ENCODE results near the gene MARCOL.
"Not testable (repeated sequence)": the region's sequence is repeated elsewhere in the genome, so short reads cannot be mapped to it uniquely, and the experiment has no call there.

Gene MARCOL

DNA sequence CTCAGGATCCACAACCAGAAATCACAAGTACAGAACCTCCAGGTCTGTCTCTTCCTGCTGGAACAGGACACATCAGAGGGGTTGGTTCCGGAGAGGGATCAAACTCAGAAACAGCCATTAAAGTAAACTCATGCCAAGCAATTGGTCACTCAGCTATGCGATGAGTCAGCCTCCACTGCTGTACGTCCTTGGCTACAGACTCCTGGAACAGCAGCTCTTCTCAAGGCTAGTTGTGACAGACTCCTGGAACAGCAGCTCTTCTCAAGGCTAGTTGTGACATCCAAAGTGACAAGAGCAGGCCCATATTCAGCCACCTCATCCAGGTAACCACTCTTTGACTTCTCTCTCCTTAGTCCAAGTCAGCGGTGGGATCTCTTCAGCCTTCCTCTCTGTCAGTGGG lies 30.2 kb downstream of the MARCOL start, which contains the start of gene SPINK13:
TSS of gene SPINK13 (plus strand) at position 229 of the 400 bp plus-strand sequence. CDS start 1,279 bp downstream, outside the sequence.
- no peak for DNase-seq

DNA sequence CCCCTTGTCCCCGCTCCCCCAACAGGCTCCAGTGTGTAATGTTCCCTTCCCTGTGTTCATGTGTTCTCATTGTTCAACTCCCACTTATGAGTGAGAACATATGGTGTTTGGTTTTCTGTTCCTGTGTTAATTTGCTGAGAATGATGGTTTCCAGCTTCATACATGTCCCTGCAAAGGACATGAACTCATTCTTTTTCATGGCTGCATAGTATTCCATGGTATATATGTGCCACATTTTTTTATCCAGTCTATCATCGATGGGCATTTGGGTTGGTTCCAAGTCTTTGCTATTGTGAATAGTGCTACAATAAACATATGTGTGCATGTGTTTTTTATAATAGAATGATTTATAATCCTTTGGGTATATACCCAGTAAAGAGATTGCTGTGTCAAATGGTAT lies 36.8 kb downstream of the MARCOL start:
- DNase-seq = not testable (repeated sequence)

DNA sequence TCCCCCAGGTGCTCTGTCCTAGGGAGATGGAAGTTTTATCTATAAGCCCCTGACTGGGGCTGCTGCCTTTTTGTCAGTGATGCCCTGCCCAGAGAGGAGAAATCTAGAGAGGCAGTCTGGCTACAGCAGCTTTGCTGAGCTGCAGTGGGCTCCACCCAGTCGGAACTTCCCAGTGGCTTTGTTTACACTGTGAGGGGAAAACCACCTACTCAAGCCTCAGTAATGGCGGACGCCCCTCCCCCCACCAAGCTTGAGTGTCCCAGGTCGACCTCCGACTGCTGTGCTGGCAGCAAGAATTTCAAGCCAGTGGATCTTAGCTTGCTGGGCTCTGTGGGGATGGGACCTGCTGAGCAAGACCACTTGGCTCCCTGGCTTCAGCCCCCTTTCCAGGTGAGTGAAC lies 42.6 kb downstream of the MARCOL start:
- DNase-seq = not testable (repeated sequence)

DNA sequence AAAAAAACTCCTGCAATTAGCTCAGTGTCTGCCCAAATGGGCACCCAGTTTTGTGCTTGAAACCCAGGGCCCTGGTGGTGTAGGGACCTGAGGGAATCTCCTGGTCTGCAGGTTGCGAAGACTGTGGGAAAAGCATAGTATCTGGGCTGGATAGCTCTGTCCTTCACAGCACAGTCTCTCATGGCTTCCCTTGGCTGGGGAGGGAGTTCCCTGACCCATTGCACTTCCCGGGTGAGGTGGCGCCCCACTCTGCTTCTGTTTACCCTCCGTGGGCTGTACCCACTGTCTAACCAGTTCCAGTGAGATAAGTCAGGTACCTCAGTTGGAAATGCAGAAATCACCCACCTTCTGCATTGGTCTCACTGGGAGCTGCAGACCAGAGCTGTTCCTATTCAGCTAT lies 43.0 kb downstream of the MARCOL start:
- not testable (repeated sequence) for DNase-seq

DNA sequence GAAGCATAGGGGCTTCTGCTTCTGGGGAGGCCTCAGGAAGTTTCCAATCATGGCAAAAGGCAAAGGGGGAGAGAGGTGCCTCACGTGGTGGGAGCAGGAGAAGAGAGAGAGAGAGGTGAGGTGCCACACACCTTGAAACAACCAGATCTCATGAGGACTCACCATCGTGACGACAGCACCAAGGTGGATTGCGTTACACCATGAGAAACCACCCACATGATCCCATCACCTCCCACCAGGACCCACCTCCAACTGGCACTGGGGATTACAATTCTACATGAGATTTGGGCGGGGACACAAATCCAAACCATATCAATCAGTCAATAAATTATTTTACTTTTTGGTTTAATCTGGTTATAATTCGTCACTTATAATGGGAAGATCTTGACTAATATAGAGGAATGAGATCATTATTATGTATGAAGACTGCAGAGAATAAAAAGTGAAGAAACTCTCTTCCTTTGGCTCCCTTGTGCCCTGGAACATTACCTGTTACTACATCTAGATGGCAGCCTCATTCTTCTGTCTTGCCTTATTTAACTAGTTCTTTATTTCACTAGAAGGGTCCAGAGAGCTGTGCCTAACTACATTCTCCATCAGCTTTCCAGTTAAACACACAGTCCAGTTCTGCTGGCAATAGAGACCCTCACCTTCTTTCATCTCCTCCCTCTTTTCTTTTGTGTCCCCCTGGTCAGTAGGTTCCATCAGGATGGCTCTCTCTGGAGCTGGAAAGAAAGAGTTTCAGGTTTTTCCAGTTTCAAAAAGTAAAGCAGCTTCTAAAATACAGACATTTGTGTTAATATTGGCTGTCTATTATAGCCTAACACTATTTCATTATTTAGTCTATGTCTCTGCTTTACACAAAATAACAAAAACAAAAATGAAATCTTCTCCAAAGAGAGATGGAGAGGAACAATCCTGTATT lies 52.2 kb downstream of the MARCOL start:
- DNase-seq = no peak
